Measurements from ENCODE around the gene NTNG1. TPM values are rescaled to one million over a fixed set of nuclear protein-coding genes. Genes with fewer than 3 reads are reported as not detected.

The NTNG1 gene
- total and polyA plus RNA-seq, 2 of the 13 experiments (the other 11 are each of a cell fraction or from before 2014, with no cell fraction given): not detected

- no peak for TF ChIP-seq NAIF1 (CRISPR knock-in tag; IDR thresholded peaks at IDR 0.05; ENCODE audit: borderline replicate concordance)
- peak; percentile 34; the same call in 1 of the 2 replicates for TF ChIP-seq SRF (IDR thresholded peaks at IDR 0.05; ENCODE audit: low read depth, low read length)
Observed at GRCh38 chr1:107529511-107530149, 388.8 kb downstream of the NTNG1 start (continued).

- Histone ChIP-seq H3K4me1 (ENCODE audit: insufficient read depth, low read length) (peaks cover 61% of the 10 kb centered on the region), H3K79me2 (ENCODE audit: insufficient read depth, low read length) (no peaks in the 10 kb centered on the region), H3K9ac (ENCODE audit: insufficient read depth, low read depth, low read length) (no peak overlapping the region), H3K4me2 (ENCODE audit: low read depth, low read length) (no peak overlapping the region), H2AFZ (ENCODE audit: low read length) (no peak overlapping the region), H3K27ac (ENCODE audit: extremely low read length, insufficient read depth, low read length) (no peak overlapping the region), H3K36me3 (replicated peaks in 1 of 2; ENCODE audit: control insufficient read depth in 1 of 2, insufficient read depth in 2 of 2, low read length in 2 of 2) (no peaks in the 10 kb centered on the region), H4K20me1 (ENCODE audit: insufficient read depth, low read length) (no peaks in the 10 kb centered on the region), H3K9me3 (ENCODE audit: low read length) (no peaks in the 10 kb centered on the region), H3K27me3 (ENCODE audit: control insufficient read depth in 1 of 2, insufficient read depth in 2 of 2, low read length in 2 of 2) (no peaks in the 10 kb centered on the region), H3K4me3 (replicated peaks in 1 of 3; ENCODE audit: insufficient read depth in 1 of 3, low read depth in 2 of 3, low read length in 3 of 3) (no peak overlapping the region)
- CTCF ChIA-PET (ENCODE audit: low intra/inter-chr PET ratio, low total read pairs): interaction anchor here (1.0 to 2.4 kb wide), 2 partner anchors 99 to 253 kb away, joined by 7 to 26 read pairs; no protein-coding TSS in a partner anchor
- intact Hi-C loops (cut with micrococcal nuclease; ENCODE audit: unreplicated experiment) (no loop called here), in situ Hi-C loops (cut with HindIII; ENCODE audit: extremely low pct_ligation_motif_present, low pct_unique_long_range_greater_than_20kb) (loop anchor here (5.0 to 10.0 kb wide), 2 partner anchors 214 to 253 kb away; no protein-coding TSS in a partner anchor)
- ATAC-seq (no peak), DNase-seq (ENCODE audit: low spot score) (no peak), FAIRE-seq (no peak)
- 65% methylated on average over 6 of the region's 6 CpGs for WGBS (ENCODE audit: low lambda C conversion rate)
- BruUV-seq (replicated peaks): no TSS peak
- POLR2A ChIA-PET: no interaction called here
- TF ChIP-seq SNAPC5 (CRISPR knock-in tag; IDR thresholded peaks at IDR 0.05; ENCODE audit: borderline replicate concordance): no peak
- TF ChIP-seq ZNF562 (CRISPR knock-in tag; IDR thresholded peaks at IDR 0.05; ENCODE audit: borderline replicate concordance): no peak
- no peak for TF ChIP-seq KIAA2018 (CRISPR knock-in tag; IDR thresholded peaks at IDR 0.05; ENCODE audit: borderline replicate concordance)
- no peak for TF ChIP-seq NCOR1 (IDR thresholded peaks at IDR 0.05; ENCODE audit: borderline replicate concordance, low read length)
- no peak for TF ChIP-seq HHEX (CRISPR knock-in tag; IDR thresholded peaks at IDR 0.05)
- no peak for TF ChIP-seq THAP9 (CRISPR knock-in tag; IDR thresholded peaks at IDR 0.05; ENCODE audit: borderline replicate concordance)
- no peak for TF ChIP-seq ZNF891 (CRISPR knock-in tag; IDR thresholded peaks at IDR 0.05)
- no peak for TF ChIP-seq CBX1 (IDR thresholded peaks at IDR 0.05; ENCODE audit: low read depth)
- TF ChIP-seq PHF20 (CRISPR knock-in tag; IDR thresholded peaks at IDR 0.05): no peak
- TF ChIP-seq BHLHE40 (IDR thresholded peaks at IDR 0.05; ENCODE audit: low read length): no peak
Observed at GRCh38 chr1:107530543-107530942, 389.7 kb downstream of the NTNG1 start.
